GM12878 (cell line): ENCODE results near the gene SWSAP1. TPM values are rescaled to one million over a fixed set of nuclear protein-coding genes. Genes with fewer than 3 reads are reported as not detected.

Experiments used
- ATF2 ChIP-seq: IDR thresholded peaks from 2 replicates; pipeline ENCODE4 v1.6.1; 2012; ENCODE audit warnings: low read length, inconsistent platforms
- CUX1 ChIP-seq: IDR thresholded peaks from 2 replicates; pipeline ENCODE4 v1.6.1; 2012; ENCODE audit warnings: improper control_type of control experiment, low read depth, low read length; ENCODE audit not compliant: insufficient replicate concordance
- MYB ChIP-seq: fragments of 150-350 bp; IDR thresholded peaks from 2 replicates; pipeline ENCODE4 v1.6.1; 2014; ENCODE audit warnings: mild to moderate bottlenecking, low read depth, low read length, borderline replicate concordance
- NFYA ChIP-seq: IDR thresholded peaks from 2 replicates; pipeline ENCODE4 v1.6.1; 2011; ENCODE audit warnings: low read depth, mild to moderate bottlenecking, low read length, improper control_type of control experiment, borderline replicate concordance
- SMARCA5 ChIP-seq: fragments of 450-650 bp; IDR thresholded peaks from 2 replicates; pipeline ENCODE4 v1.6.1; 2017; ENCODE audit warnings: mild to moderate bottlenecking
- ZNF592 ChIP-seq: fragments of 450-650 bp; IDR thresholded peaks from 2 replicates; pipeline ENCODE4 v1.6.1; 2017; ENCODE audit warnings: mild to moderate bottlenecking, moderate library complexity
- polyA plus RNA-seq, 11 experiments: library from polyadenylated mRNA; depleted of rRNA in 4 of 11; unstranded in 6 of 11; stranded (reverse) in 5 of 11; fragments of >200 nt; fragmentation: Nextera tagmentation in 4 of 11; fragmentation: Illumina TruSeq in 1 of 11; extraction: Ambion mirVana in 4 of 11; extraction: Trizol in 1 of 11; gene quantifications; 1 replicate in 1 of 11; 2 replicates in 10 of 11; pipeline versions ENCODE4 v1.2.1 to v1.2.3, GENCODE V29; 2011 to 2016; ENCODE audit warnings: inconsistent platforms in 2 of 11, missing spikeins in 2 of 11, low read depth in 1 of 11
- total RNA-seq, 4 experiments: library from RNA; depleted of rRNA in 3 of 4; stranded (reverse); fragments of >200 nt in 3 of 4; fragmentation: Illumina TruSeq in 1 of 4; extraction: Trizol in 1 of 4; gene quantifications; 2 replicates each; pipeline versions ENCODE4 v1.2.1 to v1.2.3, GENCODE V29; 2013 to 2021

The SWSAP1 gene
- total and polyA plus RNA-seq, 10 of the 15 experiments (the other 5 are each of a cell fraction or from before 2014, with no cell fraction given): 0.18 to 6.5 (median 2.4) TPM

- TF ChIP-seq CUX1: no peak
- no peak for TF ChIP-seq MYB
- no peak for TF ChIP-seq SMARCA5
- TF ChIP-seq NFYA: no peak
- TF ChIP-seq ATF2: no peak
- TF ChIP-seq ZNF592: no peak
Observed at GRCh38 chr19:11363881-11364280, 10.6 kb upstream of the SWSAP1 start (continued).
